DND-41 (cell line): ENCODE results near the gene TSPAN9.

ENCODE experiments used
- ATAC-seq: fragments of 200-7000 bp; cut with Tn5 transposase; 3 replicates; pipeline ENCODE4 v1.9.1; 2021; ENCODE audit warnings: low read depth; ENCODE audit not compliant: insufficient read depth
- DNase-seq: peaks from one replicate; pipeline ENCODE4 v3.0.0-alpha.2; 2020
- H2AFZ ChIP-seq: 2 replicates; pipeline ENCODE4 v1.6.0; 2012; ENCODE audit warnings: low read depth, low read length
- H3K27ac ChIP-seq: 2 replicates; pipeline ENCODE4 v1.5.1; 2012; ENCODE audit warnings: low read length, inconsistent platforms
- H3K27me3 ChIP-seq: fragments of 200-600 bp; sonication (generic); 2 replicates; pipeline ENCODE4 v1.6.0; 2012; ENCODE audit warnings: low read length, mild to moderate bottlenecking, inconsistent platforms; ENCODE audit not compliant: insufficient read depth, poor library complexity
- H3K36me3 ChIP-seq: 2 replicates; pipeline ENCODE4 v1.5.1; 2012; ENCODE audit warnings: low read length, inconsistent platforms; ENCODE audit not compliant: insufficient read depth
- H3K4me1 ChIP-seq: 2 replicates; pipeline ENCODE4 v1.5.1; 2012; ENCODE audit warnings: mild to moderate bottlenecking, low read length; ENCODE audit not compliant: insufficient read depth
- H3K4me2 ChIP-seq: 2 replicates; pipeline ENCODE4 v1.6.0; 2012; ENCODE audit warnings: mild to moderate bottlenecking, moderate library complexity, low read length, inconsistent platforms; ENCODE audit not compliant: insufficient read depth
- H3K4me3 ChIP-seq, 2 experiments: fragments of 200-600 bp in 1 of 2; shearing (Covaris generic) in 1 of 2; 2 replicates each; pipeline ENCODE4 v1.5.1; 2012 to 2016; ENCODE audit warnings: inconsistent platforms in 2 of 2, low read length in 2 of 2, mild to moderate bottlenecking in 2 of 2, low read depth in 1 of 2, moderate library complexity in 1 of 2
- H3K79me2 ChIP-seq: 2 replicates; pipeline ENCODE4 v1.6.0; 2012; ENCODE audit warnings: low read length, inconsistent platforms; ENCODE audit not compliant: insufficient read depth
- H3K9ac ChIP-seq: 2 replicates; pipeline ENCODE4 v1.6.0; 2012; ENCODE audit warnings: low read depth, mild to moderate bottlenecking, inconsistent platforms, low read length, moderate library complexity
- H3K9me3 ChIP-seq: 2 replicates; pipeline ENCODE4 v1.5.1; 2012; ENCODE audit warnings: low read length, moderate library complexity, mild to moderate bottlenecking, inconsistent platforms; ENCODE audit not compliant: insufficient read depth, severe bottlenecking
- H4K20me1 ChIP-seq: 2 replicates; pipeline ENCODE4 v1.6.0; 2012; ENCODE audit warnings: low read length; ENCODE audit not compliant: insufficient read depth
- EZH2 ChIP-seq: IDR thresholded peaks from 3 replicates; pipeline ENCODE4 v1.6.1; 2012; ENCODE audit warnings: borderline replicate concordance, low read depth, mild to moderate bottlenecking, moderate library complexity, low read length, inconsistent platforms; ENCODE audit not compliant: severe bottlenecking
- TF ChIP-seq, protein P1 (sequence below): IDR thresholded peaks from 2 replicates; pipeline ENCODE4 v1.5.1; 2012; ENCODE audit warnings: borderline replicate concordance, low read length, moderate library complexity, mild to moderate bottlenecking; ENCODE audit not compliant: poor library complexity, severe bottlenecking; ENCODE audit errors: extremely low read depth

Gene TSPAN9

DNA sequence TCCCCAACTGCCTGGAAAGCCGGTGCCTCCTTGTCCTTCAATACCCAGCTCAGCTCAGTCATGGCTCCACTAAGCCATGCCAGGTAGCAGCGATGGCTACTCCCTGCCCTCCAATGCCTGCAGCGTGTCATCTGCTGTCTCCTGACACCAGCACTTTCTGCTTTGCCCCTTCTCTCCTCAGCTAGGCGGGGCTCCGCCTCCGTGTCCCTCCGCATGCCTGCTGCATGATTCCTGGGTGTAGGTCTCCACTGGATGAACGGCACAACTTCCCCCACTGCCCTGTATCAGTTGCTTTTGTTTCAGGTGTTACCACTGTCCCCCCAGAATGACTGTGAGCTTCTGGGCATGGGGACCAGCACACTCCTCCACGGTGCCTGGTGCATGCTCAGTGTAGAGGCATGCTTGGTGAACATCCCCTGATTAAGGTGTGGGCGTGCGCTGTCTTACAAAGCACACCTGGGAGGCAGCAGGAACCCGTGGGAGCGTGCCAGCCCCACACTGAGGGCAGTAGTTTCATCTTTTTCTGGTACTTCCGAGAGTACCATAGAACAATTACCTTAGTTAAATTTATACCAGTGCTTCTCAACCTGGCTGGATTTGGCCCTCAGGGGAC lies 234.4 kb downstream of the TSPAN9 start:
- Histone ChIP-seq H3K27ac (no peak overlapping the region), H3K27me3 (peaks cover 1% of the 10 kb centered on the region), H3K79me2 (no peaks in the 10 kb centered on the region), H3K4me2 (no peak overlapping the region), H3K4me1 (no peaks in the 10 kb centered on the region), H4K20me1 (no peaks in the 10 kb centered on the region; the same call in 1 of the 2 replicates), H3K36me3 (no peaks in the 10 kb centered on the region), H3K9me3 (no peaks in the 10 kb centered on the region), H3K4me3 (no peak overlapping the region), H2AFZ (no peak overlapping the region), H3K9ac (no peak overlapping the region)
- DNase-seq (no peak), ATAC-seq (no peak)
- TF ChIP-seq, protein P1, sequence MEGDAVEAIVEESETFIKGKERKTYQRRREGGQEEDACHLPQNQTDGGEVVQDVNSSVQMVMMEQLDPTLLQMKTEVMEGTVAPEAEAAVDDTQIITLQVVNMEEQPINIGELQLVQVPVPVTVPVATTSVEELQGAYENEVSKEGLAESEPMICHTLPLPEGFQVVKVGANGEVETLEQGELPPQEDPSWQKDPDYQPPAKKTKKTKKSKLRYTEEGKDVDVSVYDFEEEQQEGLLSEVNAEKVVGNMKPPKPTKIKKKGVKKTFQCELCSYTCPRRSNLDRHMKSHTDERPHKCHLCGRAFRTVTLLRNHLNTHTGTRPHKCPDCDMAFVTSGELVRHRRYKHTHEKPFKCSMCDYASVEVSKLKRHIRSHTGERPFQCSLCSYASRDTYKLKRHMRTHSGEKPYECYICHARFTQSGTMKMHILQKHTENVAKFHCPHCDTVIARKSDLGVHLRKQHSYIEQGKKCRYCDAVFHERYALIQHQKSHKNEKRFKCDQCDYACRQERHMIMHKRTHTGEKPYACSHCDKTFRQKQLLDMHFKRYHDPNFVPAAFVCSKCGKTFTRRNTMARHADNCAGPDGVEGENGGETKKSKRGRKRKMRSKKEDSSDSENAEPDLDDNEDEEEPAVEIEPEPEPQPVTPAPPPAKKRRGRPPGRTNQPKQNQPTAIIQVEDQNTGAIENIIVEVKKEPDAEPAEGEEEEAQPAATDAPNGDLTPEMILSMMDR: no peak
- no peak for TF ChIP-seq EZH2

DNA sequence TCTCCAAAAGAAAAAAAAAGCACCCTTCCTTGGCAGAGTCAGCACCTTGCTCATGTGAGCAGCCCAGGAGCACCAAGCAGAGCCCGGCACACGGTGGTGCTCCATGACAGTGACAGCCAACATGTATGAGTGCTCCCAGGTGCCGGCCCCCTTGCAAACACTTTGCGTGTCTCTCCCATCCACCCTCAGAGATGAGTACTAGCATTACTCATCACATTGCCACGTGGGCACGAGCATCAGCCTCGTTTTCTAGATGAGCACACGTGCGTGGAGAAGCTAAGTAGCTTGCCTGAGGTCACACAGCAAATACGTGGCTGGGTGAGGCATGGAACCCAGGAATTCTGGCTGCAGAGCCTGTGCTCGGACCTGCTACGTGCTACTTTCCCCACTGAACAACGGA lies 235.9 kb downstream of the TSPAN9 start:
- ATAC-seq (no peak), DNase-seq (no peak)
- H4K20me1 ChIP-seq: peaks cover 3% of the 10 kb centered on the region; the same call in 1 of the 2 replicates
- no peak overlapping the region for H3K27ac ChIP-seq
- no peaks in the 10 kb centered on the region for H3K79me2 ChIP-seq
- TF ChIP-seq, protein P1: no peak
- no peak for TF ChIP-seq EZH2
- no peaks in the 10 kb centered on the region for H3K9me3 ChIP-seq
- no peak overlapping the region for H3K4me3 ChIP-seq
- H3K36me3 ChIP-seq: no peaks in the 10 kb centered on the region
- H2AFZ ChIP-seq: no peak overlapping the region
- no peak overlapping the region for H3K9ac ChIP-seq
- peaks cover 13% of the 10 kb centered on the region for H3K27me3 ChIP-seq
- H3K4me2 ChIP-seq: no peak overlapping the region
- no peaks in the 10 kb centered on the region for H3K4me1 ChIP-seq

- no peak overlapping the region for H3K4me2 ChIP-seq
- H3K27ac ChIP-seq: no peak overlapping the region
- no peak overlapping the region for H2AFZ ChIP-seq
- no peak overlapping the region for H3K9ac ChIP-seq
- no peak for TF ChIP-seq EZH2
- TF ChIP-seq, protein P1: peak; percentile 58
- no peaks in the 10 kb centered on the region for H3K4me1 ChIP-seq
- peaks cover 20% of the 10 kb centered on the region for H3K27me3 ChIP-seq
- no peaks in the 10 kb centered on the region for H3K79me2 ChIP-seq
- H3K9me3 ChIP-seq: no peaks in the 10 kb centered on the region
- ATAC-seq (peak; percentile 77), DNase-seq (peak; percentile 31)
- H4K20me1 ChIP-seq: peaks cover 3% of the 10 kb centered on the region; the same call in 1 of the 2 replicates
- no peaks in the 10 kb centered on the region for H3K36me3 ChIP-seq
- H3K4me3 ChIP-seq: no peak overlapping the region
Measured at GRCh38 chr12:3313675-3314663, 236.8 kb downstream of the TSPAN9 start.
